ENCODE data around the gene STXBP3.

The STXBP3 gene

GRCh38 chr1:108828074-108828961 is 81.8 kb downstream of the STXBP3 start:
- Histone ChIP-seq H3K9ac (ENCODE audit: low read length) (no peak overlapping the region), H3K27me3 (ENCODE audit: control insufficient read depth, insufficient read depth, low read length) (no peaks in the 10 kb centered on the region), H3K4me1 (ENCODE audit: control insufficient read depth, insufficient read depth, low read length) (peaks cover 11% of the 10 kb centered on the region), H3K36me3 (ENCODE audit: control insufficient read depth, insufficient read depth, low read length) (no peaks in the 10 kb centered on the region), H3K27ac (ENCODE audit: low read depth, low read length) (no peak overlapping the region; the same call in 1 of the 2 replicates), H3K9me3 (ENCODE audit: control insufficient read depth, insufficient read depth, low read depth, low read length) (0 out of 2 replicates have a peak, but pooled peaks cover 3% of the 10 kb centered on the region), H3K4me3 (ENCODE audit: low read depth, low read length) (no peak overlapping the region)

GRCh38 chr1:108829498-108829916 is 83.0 kb downstream of the STXBP3 start:
- Histone ChIP-seq H3K27me3 (ENCODE audit: control insufficient read depth, insufficient read depth, low read length) (no peaks in the 10 kb centered on the region), H3K9me3 (ENCODE audit: control insufficient read depth, insufficient read depth, low read depth, low read length) (0 out of 2 replicates have a peak, but pooled peaks cover 3% of the 10 kb centered on the region), H3K27ac (ENCODE audit: low read depth, low read length) (no peak overlapping the region), H3K4me3 (ENCODE audit: low read depth, low read length) (no peak overlapping the region), H3K9ac (ENCODE audit: low read length) (no peak overlapping the region), H3K36me3 (ENCODE audit: control insufficient read depth, insufficient read depth, low read length) (no peaks in the 10 kb centered on the region), H3K4me1 (ENCODE audit: control insufficient read depth, insufficient read depth, low read length) (peaks cover 11% of the 10 kb centered on the region)

DNA sequence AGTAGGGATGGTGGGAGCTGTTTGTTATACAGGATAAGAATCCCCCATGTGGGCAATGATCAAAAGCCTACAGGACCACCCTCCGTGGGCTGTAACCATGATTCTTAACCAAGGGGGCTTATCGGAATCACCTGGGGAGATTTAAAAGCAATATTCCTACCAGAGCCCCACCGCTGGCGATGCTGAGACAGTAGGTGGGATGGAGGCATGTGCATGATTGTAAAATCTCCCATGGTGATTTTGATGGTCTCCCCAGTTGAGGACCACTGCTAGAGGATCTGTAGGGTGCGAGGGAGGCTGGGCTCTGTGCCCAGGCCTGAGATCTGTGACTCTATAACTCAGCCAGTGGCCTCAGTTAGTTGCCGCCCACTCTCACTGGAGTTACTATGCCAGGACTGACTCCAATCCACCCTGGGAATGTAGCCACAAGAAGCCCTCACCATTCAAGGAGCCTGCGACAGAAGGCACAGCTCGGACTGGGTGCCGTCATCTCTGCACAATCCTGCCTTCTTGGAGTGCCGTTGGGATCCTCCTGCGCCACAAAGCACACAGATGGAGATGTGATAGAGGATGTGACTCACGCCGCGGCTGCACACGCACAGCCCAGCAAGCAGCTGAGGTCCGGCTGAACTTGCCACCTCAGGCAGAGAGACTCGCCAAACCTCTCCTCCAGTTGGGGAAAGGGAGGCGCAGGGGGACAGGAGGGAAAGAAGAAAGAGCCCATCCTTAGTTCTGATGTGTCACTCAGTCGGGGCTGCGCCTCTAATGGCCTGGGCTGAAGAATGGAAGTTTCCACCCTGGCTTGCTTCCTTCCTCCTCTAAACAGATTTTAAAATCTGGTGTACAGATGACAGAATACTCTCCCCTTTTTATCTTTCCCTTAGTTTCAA is 83.9 kb downstream of the STXBP3 start:
- Histone ChIP-seq H3K9me3 (ENCODE audit: control insufficient read depth, insufficient read depth, low read depth, low read length) (no peaks in the 10 kb centered on the region), H3K27me3 (ENCODE audit: control insufficient read depth, insufficient read depth, low read length) (no peaks in the 10 kb centered on the region), H3K4me1 (ENCODE audit: control insufficient read depth, insufficient read depth, low read length) (peaks cover 11% of the 10 kb centered on the region), H3K9ac (ENCODE audit: low read length) (no peak overlapping the region), H3K36me3 (ENCODE audit: control insufficient read depth, insufficient read depth, low read length) (no peaks in the 10 kb centered on the region), H3K4me3 (ENCODE audit: low read depth, low read length) (no peak overlapping the region), H3K27ac (ENCODE audit: low read depth, low read length) (no peak overlapping the region)

DNA sequence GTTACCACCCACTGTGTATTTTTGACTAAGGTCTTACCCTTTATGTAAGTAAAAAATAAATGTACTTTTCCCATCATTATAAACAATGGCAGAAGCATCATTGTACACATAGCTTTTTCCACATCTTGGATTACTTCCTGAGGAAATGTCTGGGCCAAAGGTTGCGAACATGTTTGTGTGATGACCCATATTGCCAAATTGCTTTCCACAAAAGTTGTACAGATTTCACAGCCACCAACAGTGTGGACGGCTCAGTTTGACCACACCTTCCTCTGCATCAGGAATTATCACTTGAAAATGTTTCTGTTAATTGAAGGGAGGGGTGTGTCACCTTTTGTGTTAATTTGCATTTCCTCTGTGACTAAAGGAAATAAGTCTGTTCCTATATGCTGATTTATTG is 84.8 kb downstream of the STXBP3 start:
- Histone ChIP-seq H3K9ac (ENCODE audit: low read length) (no peak overlapping the region), H3K9me3 (ENCODE audit: control insufficient read depth, insufficient read depth, low read depth, low read length) (no peaks in the 10 kb centered on the region), H3K36me3 (ENCODE audit: control insufficient read depth, insufficient read depth, low read length) (no peaks in the 10 kb centered on the region), H3K4me1 (ENCODE audit: control insufficient read depth, insufficient read depth, low read length) (peaks cover 11% of the 10 kb centered on the region), H3K4me3 (ENCODE audit: low read depth, low read length) (no peak overlapping the region), H3K27me3 (ENCODE audit: control insufficient read depth, insufficient read depth, low read length) (no peaks in the 10 kb centered on the region), H3K27ac (ENCODE audit: low read depth, low read length) (no peak overlapping the region)

DNA sequence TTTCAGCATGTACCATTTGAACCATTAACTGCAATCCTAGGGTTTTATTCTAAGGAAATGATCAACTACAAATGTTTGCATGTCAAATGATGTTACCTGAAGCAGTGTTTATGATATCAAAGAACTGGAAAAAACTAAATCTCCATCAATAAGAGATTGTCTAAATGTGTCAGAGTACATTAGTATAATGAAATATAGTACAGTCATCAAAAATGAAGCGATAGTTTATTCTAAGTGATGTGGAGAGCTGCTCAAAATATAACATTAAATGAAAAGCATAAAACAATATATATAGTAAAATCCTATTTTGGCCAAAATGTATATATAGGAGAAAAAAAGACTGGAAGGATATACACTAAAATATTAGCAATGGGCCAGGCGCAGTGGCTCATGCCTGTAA is 86.5 kb downstream of the STXBP3 start:
- no peaks in the 10 kb centered on the region for H3K36me3 ChIP-seq (ENCODE audit: control insufficient read depth, insufficient read depth, low read length)
- no peak overlapping the region for H3K4me3 ChIP-seq (ENCODE audit: low read depth, low read length)
- H3K9me3 ChIP-seq (ENCODE audit: control insufficient read depth, insufficient read depth, low read depth, low read length) = no peaks in the 10 kb centered on the region
- H3K27me3 ChIP-seq (ENCODE audit: control insufficient read depth, insufficient read depth, low read length) = no peaks in the 10 kb centered on the region
- peaks cover 10% of the 10 kb centered on the region for H3K4me1 ChIP-seq (ENCODE audit: control insufficient read depth, insufficient read depth, low read length)
- H3K27ac ChIP-seq (ENCODE audit: low read depth, low read length) = no peak overlapping the region
- H3K9ac ChIP-seq (ENCODE audit: low read length) = no peak overlapping the region

DNA sequence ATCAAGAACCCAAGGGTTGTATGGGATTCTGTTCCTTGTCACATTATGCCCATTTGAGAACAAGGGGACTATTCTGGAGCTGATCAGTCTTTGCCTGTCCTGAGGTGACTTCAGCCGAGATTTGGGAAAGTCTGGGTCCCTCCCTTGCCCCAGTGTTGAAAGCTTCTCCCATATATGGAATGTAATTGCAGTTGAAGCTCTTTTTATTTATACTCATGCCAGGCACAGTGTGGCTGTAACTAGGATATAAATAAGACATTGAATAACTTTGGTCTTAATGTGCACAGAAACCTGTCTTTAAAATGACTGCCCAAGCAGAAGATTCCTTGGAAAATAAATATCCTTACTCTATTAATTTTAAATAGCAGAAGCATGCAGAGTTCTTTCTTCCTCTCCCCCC is 95.2 kb downstream of the STXBP3 start:
- Histone ChIP-seq H3K36me3 (ENCODE audit: control insufficient read depth, insufficient read depth, low read length) (no peaks in the 10 kb centered on the region), H3K9me3 (ENCODE audit: control insufficient read depth, insufficient read depth, low read depth, low read length) (no peaks in the 10 kb centered on the region), H3K9ac (ENCODE audit: low read length) (no peak overlapping the region), H3K4me1 (ENCODE audit: control insufficient read depth, insufficient read depth, low read length) (no peaks in the 10 kb centered on the region), H3K4me3 (ENCODE audit: low read depth, low read length) (no peak overlapping the region), H3K27me3 (ENCODE audit: control insufficient read depth, insufficient read depth, low read length) (no peaks in the 10 kb centered on the region), H3K27ac (ENCODE audit: low read depth, low read length) (no peak overlapping the region)

DNA sequence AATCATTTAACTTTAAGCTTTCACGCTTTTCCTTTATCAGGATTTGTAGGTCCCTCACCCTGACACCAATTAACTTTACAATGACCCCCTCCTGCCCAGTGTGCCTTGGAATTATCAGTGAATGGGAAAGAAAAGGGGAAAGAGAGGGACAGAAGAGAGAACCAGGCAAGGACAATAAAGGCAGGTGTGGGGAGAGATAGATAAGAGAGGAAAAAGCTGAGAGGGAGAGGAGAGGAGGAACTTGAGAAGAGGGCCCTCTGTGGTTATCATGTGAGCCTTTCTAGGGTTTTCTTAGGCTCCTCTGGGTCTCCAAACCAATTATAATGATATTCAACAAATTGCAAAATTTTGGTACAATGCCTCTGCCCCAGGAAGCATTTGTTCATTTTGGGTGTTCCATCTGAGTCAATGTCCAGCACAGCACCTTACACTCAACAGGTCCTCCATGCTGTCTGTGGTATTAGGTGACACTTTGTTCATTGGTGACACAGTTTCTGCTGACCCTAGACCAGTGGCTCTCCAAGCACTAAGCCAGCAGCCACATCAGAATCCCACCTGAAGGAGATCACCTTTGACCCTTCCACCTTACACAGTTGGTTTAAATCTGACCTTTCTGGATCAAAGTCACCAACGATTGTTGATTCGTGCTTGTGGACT is 96.2 kb downstream of the STXBP3 start:
- no peaks in the 10 kb centered on the region for H3K4me1 ChIP-seq (ENCODE audit: control insufficient read depth, insufficient read depth, low read length)
- no peaks in the 10 kb centered on the region for H3K27me3 ChIP-seq (ENCODE audit: control insufficient read depth, insufficient read depth, low read length)
- no peaks in the 10 kb centered on the region for H3K36me3 ChIP-seq (ENCODE audit: control insufficient read depth, insufficient read depth, low read length)
- no peak overlapping the region for H3K9ac ChIP-seq (ENCODE audit: low read length)
- no peak overlapping the region for H3K27ac ChIP-seq (ENCODE audit: low read depth, low read length)
- H3K4me3 ChIP-seq (ENCODE audit: low read depth, low read length) = no peak overlapping the region
- no peaks in the 10 kb centered on the region for H3K9me3 ChIP-seq (ENCODE audit: control insufficient read depth, insufficient read depth, low read depth, low read length)

- Histone ChIP-seq H3K27me3 (ENCODE audit: control insufficient read depth, insufficient read depth, low read length) (no peaks in the 10 kb centered on the region), H3K36me3 (ENCODE audit: control insufficient read depth, insufficient read depth, low read length) (no peaks in the 10 kb centered on the region), H3K9me3 (ENCODE audit: control insufficient read depth, insufficient read depth, low read depth, low read length) (no peaks in the 10 kb centered on the region), H3K27ac (ENCODE audit: low read depth, low read length) (no peak overlapping the region), H3K4me3 (ENCODE audit: low read depth, low read length) (no peak overlapping the region), H3K9ac (ENCODE audit: low read length) (no peak overlapping the region), H3K4me1 (ENCODE audit: control insufficient read depth, insufficient read depth, low read length) (no peaks in the 10 kb centered on the region)
Measured at GRCh38 chr1:108843390-108844137, 97.1 kb downstream of the STXBP3 start.

GRCh38 chr1:108845446-108845845 is 99.0 kb downstream of the STXBP3 start:
- no peaks in the 10 kb centered on the region for H3K9me3 ChIP-seq (ENCODE audit: control insufficient read depth, insufficient read depth, low read depth, low read length)
- H3K4me1 ChIP-seq (ENCODE audit: control insufficient read depth, insufficient read depth, low read length) = no peaks in the 10 kb centered on the region
- no peaks in the 10 kb centered on the region for H3K36me3 ChIP-seq (ENCODE audit: control insufficient read depth, insufficient read depth, low read length)
- no peaks in the 10 kb centered on the region for H3K27me3 ChIP-seq (ENCODE audit: control insufficient read depth, insufficient read depth, low read length)
- H3K4me3 ChIP-seq (ENCODE audit: low read depth, low read length) = no peak overlapping the region
- no peak overlapping the region for H3K9ac ChIP-seq (ENCODE audit: low read length)
- no peak overlapping the region for H3K27ac ChIP-seq (ENCODE audit: low read depth, low read length)

GRCh38 chr1:108845991-108846390 is 99.5 kb downstream of the STXBP3 start:
- no peaks in the 10 kb centered on the region for H3K36me3 ChIP-seq (ENCODE audit: control insufficient read depth, insufficient read depth, low read length)
- H3K9ac ChIP-seq (ENCODE audit: low read length) = no peak overlapping the region
- no peak overlapping the region for H3K27ac ChIP-seq (ENCODE audit: low read depth, low read length)
- H3K4me1 ChIP-seq (ENCODE audit: control insufficient read depth, insufficient read depth, low read length) = no peaks in the 10 kb centered on the region
- H3K27me3 ChIP-seq (ENCODE audit: control insufficient read depth, insufficient read depth, low read length) = no peaks in the 10 kb centered on the region
- H3K9me3 ChIP-seq (ENCODE audit: control insufficient read depth, insufficient read depth, low read depth, low read length) = no peaks in the 10 kb centered on the region
- H3K4me3 ChIP-seq (ENCODE audit: low read depth, low read length) = no peak overlapping the region

All from HUES6 (cell line).